Esophagus muscularis mucosa (tissue), 4 donors: ENCODE measurements around the gene ACTR10.

Experiments used
- EP300 ChIP-seq: sonication (generic); formaldehyde crosslinking; IDR thresholded peaks from one replicate; pipeline ENCODE4 v1.6.1; 2017; ENCODE audit warnings: antibody characterized with exemption
- POLR2A ChIP-seq: fragments of 450-650 bp; IDR thresholded peaks from one replicate; pipeline ENCODE4 v1.6.1; 2017; ENCODE audit warnings: antibody characterized with exemption, moderate library complexity, mild to moderate bottlenecking, low read depth
- TF ChIP-seq, protein P1 (sequence below), 3 experiments: fragments of 200-600 bp in 2 of 3; fragments of 450-650 bp in 1 of 3; sonication (generic) in 2 of 3; IDR thresholded peaks; one replicate each; pipeline ENCODE4 v1.5.1; 2017 to 2019; ENCODE audit warnings: antibody characterized with exemption in 3 of 3, mild to moderate bottlenecking in 2 of 3, moderate library complexity in 1 of 3

DNA sequence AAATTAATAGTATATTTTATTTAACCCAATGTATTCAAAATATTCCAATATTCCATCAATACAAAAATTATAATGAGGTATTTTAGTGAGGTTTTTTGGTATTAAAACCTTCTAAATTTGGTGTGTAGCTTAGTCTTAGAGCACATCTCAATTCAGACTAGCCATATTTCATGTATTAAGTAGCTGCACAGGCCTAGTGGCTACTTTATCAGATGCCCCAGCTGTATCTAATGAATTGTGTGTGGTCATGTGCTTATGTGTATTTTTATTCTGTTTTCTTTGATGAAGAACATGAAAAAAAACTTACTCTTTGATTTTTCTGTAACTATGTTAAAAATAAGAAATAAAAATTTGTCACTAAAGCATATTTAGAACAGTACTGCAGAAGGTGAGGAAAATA is 13.2 kb downstream of the ACTR10 start:
- TF ChIP-seq, protein P1, sequence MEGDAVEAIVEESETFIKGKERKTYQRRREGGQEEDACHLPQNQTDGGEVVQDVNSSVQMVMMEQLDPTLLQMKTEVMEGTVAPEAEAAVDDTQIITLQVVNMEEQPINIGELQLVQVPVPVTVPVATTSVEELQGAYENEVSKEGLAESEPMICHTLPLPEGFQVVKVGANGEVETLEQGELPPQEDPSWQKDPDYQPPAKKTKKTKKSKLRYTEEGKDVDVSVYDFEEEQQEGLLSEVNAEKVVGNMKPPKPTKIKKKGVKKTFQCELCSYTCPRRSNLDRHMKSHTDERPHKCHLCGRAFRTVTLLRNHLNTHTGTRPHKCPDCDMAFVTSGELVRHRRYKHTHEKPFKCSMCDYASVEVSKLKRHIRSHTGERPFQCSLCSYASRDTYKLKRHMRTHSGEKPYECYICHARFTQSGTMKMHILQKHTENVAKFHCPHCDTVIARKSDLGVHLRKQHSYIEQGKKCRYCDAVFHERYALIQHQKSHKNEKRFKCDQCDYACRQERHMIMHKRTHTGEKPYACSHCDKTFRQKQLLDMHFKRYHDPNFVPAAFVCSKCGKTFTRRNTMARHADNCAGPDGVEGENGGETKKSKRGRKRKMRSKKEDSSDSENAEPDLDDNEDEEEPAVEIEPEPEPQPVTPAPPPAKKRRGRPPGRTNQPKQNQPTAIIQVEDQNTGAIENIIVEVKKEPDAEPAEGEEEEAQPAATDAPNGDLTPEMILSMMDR (IDR thresholded peaks at IDR 0.05), result no peak
- no peak for TF ChIP-seq POLR2A
- no peak for TF ChIP-seq EP300
